Left lung (tissue), 10 donors: ENCODE data around the gene ITPKA. TPM values are rescaled to one million over a fixed set of nuclear protein-coding genes. Genes with fewer than 3 reads are reported as not detected.

ENCODE experiments used
- ATAC-seq: fragments of 200-7000 bp; cut with Tn5 transposase; one replicate; pipeline ENCODE4 v1.9.1; 2020; ENCODE audit warnings: moderate library complexity
- DNase-seq, 4 donors: peaks; one replicate each; pipeline ENCODE4 v3.0.0-alpha.2; 2013 to 2020
- H3K27ac ChIP-seq, 2 donors: fragments of 200-600 bp; sonication (generic) in 1 of 2; one replicate each; pipeline versions ENCODE4 v1.5.0 to v1.8.0; 2020 to 2021
- H3K27me3 ChIP-seq, 2 donors: fragments of 200-600 bp; sonication (generic) in 1 of 2; one replicate each; pipeline versions ENCODE4 v1.5.0 to v1.8.0; 2020 to 2021
- H3K36me3 ChIP-seq, 2 donors: fragments of 200-600 bp; sonication (generic) in 1 of 2; one replicate each; pipeline versions ENCODE4 v1.5.0 to v1.8.0; 2020 to 2021
- H3K4me1 ChIP-seq, 2 donors: fragments of 200-600 bp; one replicate each; pipeline ENCODE4 v1.8.0; 2021
- H3K4me3 ChIP-seq, 2 donors: fragments of 200-600 bp; sonication (generic) in 1 of 2; one replicate each; pipeline versions ENCODE4 v1.5.0 to v1.8.0; 2020 to 2021; ENCODE audit warnings: mild to moderate bottlenecking in 1 of 2
- H3K9me3 ChIP-seq, 2 donors: fragments of 200-600 bp; sonication (generic) in 1 of 2; one replicate each; pipeline versions ENCODE4 v1.5.0 to v1.8.0; 2020 to 2021
- CTCF ChIP-seq, 2 donors: fragments of 200-600 bp; sonication (generic) in 1 of 2; IDR thresholded peaks; one replicate each; pipeline versions ENCODE4 v1.5.0 to v1.8.0; 2021; ENCODE audit warnings: antibody characterized with exemption in 2 of 2
- intact Hi-C, 2 donors: fragments of 100-400 bp; cut with DNase I; formaldehyde crosslinking; loops; one replicate each; pipeline versions ENCODE4 v1.11.2 to v1.14.2; 2022
- polyA plus RNA-seq, 6 donors: library from polyadenylated mRNA; unstranded; fragments of 120-200 nt; gene quantifications; one replicate each; pipeline ENCODE4 v1.2.1, GENCODE V29; 2013; ENCODE audit not compliant: insufficient read length in 6 of 6
- total RNA-seq, 2 donors: library from RNA; stranded (reverse); fragmentation: NEBNext Ultra II Directional; extraction: Animal tissue kit (Norgen Biotek cat#: 25700); gene quantifications; one replicate each; pipeline ENCODE4 v1.2.1, GENCODE V29; 2021
- donor health status: DM: no; HTN: yes; CAD: no.
- donor health status: DM: no; HTN: no; CAD: no.

ITPKA gene
- total and polyA plus RNA-seq, 8 donors, result 0.47 to 1.7 (median 1.2) TPM

- Histone ChIP-seq H3K36me3 (peaks cover 0 to 61% of the 10 kb centered on the region in 2 donors), H3K27me3 (no peaks in the 10 kb centered on the region), H3K4me3 (no peak overlapping the region), H3K4me1 (peaks cover 0 to 6% of the 10 kb centered on the region in 2 donors), H3K27ac (no peak overlapping the region), H3K9me3 (no peaks in the 10 kb centered on the region)
- DNase-seq (no peak), ATAC-seq (no peak)
- intact Hi-C loops, result no loop called here
- TF ChIP-seq CTCF (IDR thresholded peaks at IDR 0.05), result no peak
These were observed 41.9 kb downstream of the ITPKA start for GRCh38 chr15:41535544-41535943.

- Histone ChIP-seq H3K4me1 (no peaks in the 10 kb centered on the region), H3K4me3 (no peak overlapping the region), H3K36me3 (peaks cover 0 to 50% of the 10 kb centered on the region in 2 donors), H3K27me3 (no peaks in the 10 kb centered on the region), H3K9me3 (no peaks in the 10 kb centered on the region), H3K27ac (no peak overlapping the region)
- ATAC-seq, result no peak
- DNase-seq, result peak in 1 of 4 donors; percentile 35
- intact Hi-C loops, result no loop called here
- no peak for TF ChIP-seq CTCF (IDR thresholded peaks at IDR 0.05)
These were observed 43.2 kb downstream of the ITPKA start for GRCh38 chr15:41536866-41537265.

- Histone ChIP-seq H3K4me1 (peaks cover 0 to 17% of the 10 kb centered on the region in 2 donors), H3K36me3 (no peaks in the 10 kb centered on the region), H3K9me3 (no peaks in the 10 kb centered on the region), H3K4me3 (peak overlapping the region; percentile 78 to 86), H3K27me3 (no peaks in the 10 kb centered on the region), H3K27ac (peak overlapping the region; percentile 79)
- TF ChIP-seq CTCF (IDR thresholded peaks at IDR 0.05), result no peak
- ATAC-seq (no peak), DNase-seq (no peak)
- intact Hi-C loops, result no loop called here
These were observed 49.8 kb downstream of the ITPKA start for GRCh38 chr15:41543521-41543870.

- peak overlapping the region; percentile 78 to 86 for H3K4me3 ChIP-seq
These were observed 51.0 kb downstream of the ITPKA start for GRCh38 chr15:41544650-41545015.

GRCh38 chr15:41545218-41545617 lies 51.5 kb downstream of the ITPKA start:
- Histone ChIP-seq H3K27ac (no peak overlapping the region), H3K9me3 (no peaks in the 10 kb centered on the region), H3K27me3 (no peaks in the 10 kb centered on the region), H3K4me3 (no peak overlapping the region), H3K4me1 (peaks cover 0 to 17% of the 10 kb centered on the region in 2 donors), H3K36me3 (no peaks in the 10 kb centered on the region)
- ATAC-seq, result no peak
- intact Hi-C loops, result no loop called here
- peak in 1 of 4 donors; percentile 1 for DNase-seq
- TF ChIP-seq CTCF (IDR thresholded peaks at IDR 0.05), result no peak

More at GRCh38 chr15:41544650-41545015, 51.0 kb downstream of the ITPKA start:
- Histone ChIP-seq H3K36me3 (no peaks in the 10 kb centered on the region), H3K4me1 (peaks cover 0 to 17% of the 10 kb centered on the region in 2 donors), H3K9me3 (no peaks in the 10 kb centered on the region), H3K27ac (peak overlapping the region in 1 of 2 donors; percentile 79), H3K27me3 (no peaks in the 10 kb centered on the region)
- DNase-seq (peak in 1 of 4 donors; percentile 79), ATAC-seq (peak; percentile 10)
- TF ChIP-seq CTCF (IDR thresholded peaks at IDR 0.05), result no peak
- intact Hi-C loops, result no loop called here
